ENCODE measurements around the gene TSPAN9. TPM values are rescaled to one million over a fixed set of nuclear protein-coding genes. Genes with fewer than 3 reads are reported as not detected.
A peak's percentile ranks its signal among the peaks of the same experiment; 100 is the strongest.

TSPAN9 gene
- total RNA-seq, 1 donor from 2014 or later = 49.4 TPM

GRCh38 chr12:3033539-3033867 lies 43.7 kb upstream of the TSPAN9 start:
- H3K36me3 Mint-ChIP-seq = peaks cover 5% of the 10 kb centered on the region
- DNase-seq (ENCODE audit: low spot score in 2 of 2, unreplicated experiment in 2 of 2) = no peak
- peak overlapping the region; percentile 69 for H3K27ac Mint-ChIP-seq
- peaks cover 9% of the 10 kb centered on the region for H3K4me1 Mint-ChIP-seq
- H3K9me3 Mint-ChIP-seq = no peaks in the 10 kb centered on the region
- no peaks in the 10 kb centered on the region for H3K27me3 Mint-ChIP-seq (ENCODE audit: low read depth)
- H3K4me3 Mint-ChIP-seq = no peak overlapping the region
- TF ChIP-seq, protein P1, sequence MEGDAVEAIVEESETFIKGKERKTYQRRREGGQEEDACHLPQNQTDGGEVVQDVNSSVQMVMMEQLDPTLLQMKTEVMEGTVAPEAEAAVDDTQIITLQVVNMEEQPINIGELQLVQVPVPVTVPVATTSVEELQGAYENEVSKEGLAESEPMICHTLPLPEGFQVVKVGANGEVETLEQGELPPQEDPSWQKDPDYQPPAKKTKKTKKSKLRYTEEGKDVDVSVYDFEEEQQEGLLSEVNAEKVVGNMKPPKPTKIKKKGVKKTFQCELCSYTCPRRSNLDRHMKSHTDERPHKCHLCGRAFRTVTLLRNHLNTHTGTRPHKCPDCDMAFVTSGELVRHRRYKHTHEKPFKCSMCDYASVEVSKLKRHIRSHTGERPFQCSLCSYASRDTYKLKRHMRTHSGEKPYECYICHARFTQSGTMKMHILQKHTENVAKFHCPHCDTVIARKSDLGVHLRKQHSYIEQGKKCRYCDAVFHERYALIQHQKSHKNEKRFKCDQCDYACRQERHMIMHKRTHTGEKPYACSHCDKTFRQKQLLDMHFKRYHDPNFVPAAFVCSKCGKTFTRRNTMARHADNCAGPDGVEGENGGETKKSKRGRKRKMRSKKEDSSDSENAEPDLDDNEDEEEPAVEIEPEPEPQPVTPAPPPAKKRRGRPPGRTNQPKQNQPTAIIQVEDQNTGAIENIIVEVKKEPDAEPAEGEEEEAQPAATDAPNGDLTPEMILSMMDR (IDR thresholded peaks at IDR 0.05; ENCODE audit: unreplicated experiment) = no peak

GRCh38 chr12:3034067-3034750 lies 43.0 kb upstream of the TSPAN9 start:
- no peaks in the 10 kb centered on the region for H3K9me3 Mint-ChIP-seq
- H3K4me3 Mint-ChIP-seq = no peak overlapping the region
- TF ChIP-seq, protein P1 (IDR thresholded peaks at IDR 0.05; ENCODE audit: unreplicated experiment) = peak; percentile 58
- H3K27ac Mint-ChIP-seq = peak overlapping the region; percentile 69
- DNase-seq (ENCODE audit: low spot score in 2 of 2, unreplicated experiment in 2 of 2) = peak; percentile 48 to 76
- H3K36me3 Mint-ChIP-seq = peaks cover 7% of the 10 kb centered on the region
- peaks cover 9% of the 10 kb centered on the region for H3K4me1 Mint-ChIP-seq
- H3K27me3 Mint-ChIP-seq (ENCODE audit: low read depth) = no peaks in the 10 kb centered on the region

DNA sequence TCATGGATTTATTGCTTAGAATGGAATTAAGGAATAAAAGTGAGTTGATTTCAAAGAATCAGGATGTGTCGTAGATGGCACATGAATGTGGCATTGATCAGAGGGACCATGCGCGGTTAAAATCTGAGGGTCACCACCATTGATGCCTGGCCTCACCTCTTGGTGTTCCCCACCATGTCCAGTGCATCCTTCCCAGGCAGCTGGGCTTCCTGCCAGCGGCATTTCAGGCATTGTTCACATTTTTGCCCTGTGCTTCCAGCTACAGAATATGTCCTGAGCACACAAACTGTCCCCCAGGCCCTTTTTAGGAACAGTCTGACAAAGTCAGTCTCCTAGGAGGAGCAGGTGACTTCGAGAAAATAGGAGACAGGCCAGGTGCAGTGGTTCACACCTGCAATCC lies 42.0 kb upstream of the TSPAN9 start:
- H3K36me3 Mint-ChIP-seq = peaks cover 2% of the 10 kb centered on the region
- no peaks in the 10 kb centered on the region for H3K9me3 Mint-ChIP-seq
- H3K4me3 Mint-ChIP-seq = no peak overlapping the region
- no peaks in the 10 kb centered on the region for H3K27me3 Mint-ChIP-seq (ENCODE audit: low read depth)
- no peak for DNase-seq (ENCODE audit: low spot score in 2 of 2, unreplicated experiment in 2 of 2)
- H3K27ac Mint-ChIP-seq = peak overlapping the region; percentile 39
- TF ChIP-seq, protein P1 (IDR thresholded peaks at IDR 0.05; ENCODE audit: unreplicated experiment) = no peak
- H3K4me1 Mint-ChIP-seq = peaks cover 9% of the 10 kb centered on the region

DNA sequence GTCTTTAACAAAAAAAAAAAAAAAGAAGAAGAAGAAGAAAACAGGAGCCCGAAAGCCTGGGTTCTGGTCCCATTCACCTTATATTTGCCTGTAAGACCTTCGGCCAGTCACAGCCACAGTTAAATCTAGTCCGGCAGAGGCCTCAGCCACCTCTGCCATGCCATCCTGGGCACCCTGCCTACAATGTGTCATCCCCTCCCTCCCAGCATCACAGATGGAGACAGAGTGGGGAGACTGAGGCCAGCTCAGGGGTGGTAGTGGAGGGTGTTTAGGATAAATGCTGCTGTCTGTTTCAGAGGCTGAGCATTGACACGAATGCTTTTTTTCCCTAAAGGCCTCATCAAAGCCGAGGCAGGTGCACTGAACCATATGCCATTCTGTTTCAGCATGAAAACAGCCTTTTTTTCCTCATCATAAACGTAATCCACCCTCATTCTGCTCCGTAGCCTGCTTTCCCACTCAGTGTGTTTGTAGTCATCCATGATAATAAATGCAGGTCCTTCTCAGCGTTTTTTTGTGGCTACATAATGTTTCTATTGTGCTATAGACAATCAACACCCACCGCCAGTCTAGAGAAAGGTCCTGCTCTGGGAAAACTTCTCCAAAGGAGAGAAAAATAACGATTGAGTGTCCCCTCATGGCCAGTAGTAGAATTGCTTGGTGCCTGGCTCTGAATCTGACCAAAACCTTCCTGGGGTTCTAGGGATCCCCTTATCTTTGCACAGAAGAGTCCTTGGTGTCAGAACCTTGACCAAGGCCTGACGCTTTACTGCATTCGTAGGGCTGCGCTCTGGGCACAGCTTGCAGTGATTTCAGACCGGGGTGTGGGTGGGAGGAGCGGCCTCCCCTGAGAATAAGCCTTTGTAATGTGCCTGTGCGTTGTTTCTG lies 41.1 kb upstream of the TSPAN9 start:
- no peaks in the 10 kb centered on the region for H3K9me3 Mint-ChIP-seq
- no peak overlapping the region for H3K4me3 Mint-ChIP-seq
- peaks cover 9% of the 10 kb centered on the region for H3K4me1 Mint-ChIP-seq
- TF ChIP-seq, protein P1 (IDR thresholded peaks at IDR 0.05; ENCODE audit: unreplicated experiment) = no peak
- H3K36me3 Mint-ChIP-seq = peaks cover 2% of the 10 kb centered on the region
- no peak overlapping the region for H3K27ac Mint-ChIP-seq
- no peaks in the 10 kb centered on the region for H3K27me3 Mint-ChIP-seq (ENCODE audit: low read depth)
- DNase-seq (ENCODE audit: low spot score in 2 of 2, unreplicated experiment in 2 of 2) = no peak

GRCh38 chr12:3036901-3037600 lies 40.1 kb upstream of the TSPAN9 start:
- Mint-ChIP-seq H3K27me3 (ENCODE audit: low read depth) (no peaks in the 10 kb centered on the region), H3K9me3 (no peaks in the 10 kb centered on the region), H3K4me3 (no peak overlapping the region), H3K27ac (no peak overlapping the region), H3K36me3 (peaks cover 2% of the 10 kb centered on the region), H3K4me1 (peaks cover 9% of the 10 kb centered on the region)
- DNase-seq (ENCODE audit: low spot score in 2 of 2, unreplicated experiment in 2 of 2) = no peak
- TF ChIP-seq, protein P1 (IDR thresholded peaks at IDR 0.05; ENCODE audit: unreplicated experiment) = no peak

Measured in mesothelial cell of epicardium (in vitro differentiated cells).